ENCODE results near the gene TASP1.
"Not testable (repeated sequence)": the region's sequence is repeated elsewhere in the genome, so short reads cannot be mapped to it uniquely, and the experiment has no call there.

TASP1 gene

GRCh38 chr20:13384132-13384531, 254.6 kb downstream of the TASP1 start:
- no peak for DNase-seq (ENCODE audit: low read depth)
- H3K4me3 ChIP-seq (ENCODE audit: control insufficient read depth, low read depth, low read length): no peak overlapping the region
- TF ChIP-seq CTCF (conservative IDR thresholded peaks at IDR 0.05; ENCODE audit: control insufficient read depth, insufficient read depth, low read depth, low read length): no peak

GRCh38 chr20:13382786-13383185, 255.9 kb downstream of the TASP1 start:
- no peak for DNase-seq (ENCODE audit: low read depth)

GRCh38 chr20:13380497-13381229, 258.1 kb downstream of the TASP1 start:
- DNase-seq (ENCODE audit: low read depth); H3K4me3 ChIP-seq (ENCODE audit: control insufficient read depth, low read depth, low read length): not testable (repeated sequence)

More at GRCh38 chr20:13382786-13383185, 255.9 kb downstream of the TASP1 start:
- H3K4me3 ChIP-seq (ENCODE audit: control insufficient read depth, low read depth, low read length): no peak overlapping the region
- no peak for TF ChIP-seq CTCF (conservative IDR thresholded peaks at IDR 0.05; ENCODE audit: control insufficient read depth, insufficient read depth, low read depth, low read length)

- TF ChIP-seq CTCF (conservative IDR thresholded peaks at IDR 0.05; ENCODE audit: control insufficient read depth, insufficient read depth, low read depth, low read length): no peak
- H3K4me3 ChIP-seq (ENCODE audit: control insufficient read depth, low read depth, low read length): no peak overlapping the region
- DNase-seq (ENCODE audit: low read depth): no peak
Observed at GRCh38 chr20:13373400-13373799, 265.3 kb downstream of the TASP1 start.

- DNase-seq (ENCODE audit: low read depth): no peak
- no peak for TF ChIP-seq CTCF (conservative IDR thresholded peaks at IDR 0.05; ENCODE audit: control insufficient read depth, insufficient read depth, low read depth, low read length)
Observed at GRCh38 chr20:13364278-13365170, 274.2 kb downstream of the TASP1 start.

GRCh38 chr20:13363473-13363872, 275.3 kb downstream of the TASP1 start:
- H3K4me3 ChIP-seq (ENCODE audit: control insufficient read depth, low read depth, low read length): no peak overlapping the region
- TF ChIP-seq CTCF (conservative IDR thresholded peaks at IDR 0.05; ENCODE audit: control insufficient read depth, insufficient read depth, low read depth, low read length): no peak

More at GRCh38 chr20:13364278-13365170, 274.2 kb downstream of the TASP1 start:
- no peak overlapping the region for H3K4me3 ChIP-seq (ENCODE audit: control insufficient read depth, low read depth, low read length)

GRCh38 chr20:13362165-13362564, 276.6 kb downstream of the TASP1 start:
- H3K4me3 ChIP-seq (ENCODE audit: control insufficient read depth, low read depth, low read length); DNase-seq (ENCODE audit: low read depth): not testable (repeated sequence)

More at GRCh38 chr20:13363473-13363872, 275.3 kb downstream of the TASP1 start:
- DNase-seq (ENCODE audit: low read depth): no peak

GRCh38 chr20:13358936-13359335, 279.8 kb downstream of the TASP1 start:
- not testable (repeated sequence) for H3K4me3 ChIP-seq (ENCODE audit: control insufficient read depth, low read depth, low read length); DNase-seq (ENCODE audit: low read depth)

- not testable (repeated sequence) for H3K4me3 ChIP-seq (ENCODE audit: control insufficient read depth, low read depth, low read length); DNase-seq (ENCODE audit: low read depth)
Observed at GRCh38 chr20:13357782-13358181, 280.9 kb downstream of the TASP1 start.

Measured in fibroblast of mammary gland (primary cell).